Activated CD4-positive, alpha-beta T cell treated with anti-CD3 and anti-CD28 coated beads, Interleukin-2, amount 10 ng/mL, durations not matched to agents 7 days and 5 days (primary cell): ENCODE results near the gene SPAG16. TPM values are rescaled to one million over a fixed set of nuclear protein-coding genes. Genes with fewer than 3 reads are reported as not detected.
"Not testable (repeated sequence)": the region's sequence is repeated elsewhere in the genome, so short reads cannot be mapped to it uniquely, and the experiment has no call there.

Source experiments
- CTCF ChIA-PET: fragments of 350-600 bp; sonication (Branson Sonifier 250); formaldehyde crosslinking; loops from one replicate; lab custom pipeline; 2021; ENCODE audit warnings: antibody characterized with exemption; lab: Charles Lee
- POLR2A ChIA-PET: fragments of 350-600 bp; sonication (Branson Sonifier 250); formaldehyde crosslinking; loops from one replicate; lab custom pipeline; 2021; ENCODE audit warnings: antibody characterized with exemption; lab: Charles Lee
- DNase-seq: peaks from one replicate; pipeline ENCODE4 v3.0.0-alpha.2; 2020
- H3K27ac Mint-ChIP-seq: one replicate; pipeline ENCODE4 v1.8.0; 2021; ENCODE audit warnings: mild to moderate bottlenecking, moderate library complexity, mixed read lengths
- H3K27me3 Mint-ChIP-seq: one replicate; pipeline ENCODE4 v1.8.0; 2021; ENCODE audit warnings: mixed read lengths
- H3K36me3 Mint-ChIP-seq: one replicate; pipeline ENCODE4 v1.8.0; 2021; ENCODE audit warnings: low read depth, mixed read lengths
- H3K4me1 Mint-ChIP-seq: one replicate; pipeline ENCODE4 v1.8.0; 2021; ENCODE audit warnings: mixed read lengths
- H3K4me3 Mint-ChIP-seq: one replicate; pipeline ENCODE4 v1.8.0; 2021; ENCODE audit warnings: mild to moderate bottlenecking, moderate library complexity, mixed read lengths
- H3K9me3 Mint-ChIP-seq: one replicate; pipeline ENCODE4 v1.8.0; 2021; ENCODE audit warnings: mixed read lengths
- total RNA-seq, 2 experiments: library from RNA; stranded (reverse); gene quantifications; one replicate each; pipeline ENCODE4 v1.2.3, GENCODE V29; 2021

Gene SPAG16
- total RNA-seq, 2 experiments from 2014 or later, result 10.6 to 10.7 TPM

DNA sequence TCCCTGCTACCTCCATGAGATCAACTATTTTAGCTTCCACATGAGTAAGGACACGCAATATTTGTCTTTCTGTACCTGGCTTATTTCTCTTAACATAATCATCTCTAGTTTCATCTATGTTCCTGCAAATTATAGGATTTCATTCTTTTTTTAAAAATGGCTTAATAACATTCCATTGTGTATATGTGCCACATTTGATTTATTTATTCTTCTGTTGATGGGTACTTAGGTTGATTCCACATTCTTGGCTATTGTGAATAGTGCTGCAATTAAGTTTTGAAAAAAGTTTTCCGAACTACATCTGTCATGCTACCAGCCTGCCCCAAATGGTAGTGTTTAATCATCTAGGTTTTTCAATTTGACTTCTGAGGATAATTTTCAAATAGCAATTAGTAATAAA, 36.3 kb downstream of the SPAG16 start:
- no peaks in the 10 kb centered on the region for H3K27me3 Mint-ChIP-seq
- no peaks in the 10 kb centered on the region for H3K9me3 Mint-ChIP-seq
- POLR2A ChIA-PET, result no interaction called here
- no peak overlapping the region for H3K4me3 Mint-ChIP-seq
- H3K27ac Mint-ChIP-seq, result no peak overlapping the region
- H3K4me1 Mint-ChIP-seq, result no peaks in the 10 kb centered on the region
- CTCF ChIA-PET, result no interaction called here
- DNase-seq, result no peak
- H3K36me3 Mint-ChIP-seq, result peaks cover 2% of the 10 kb centered on the region

DNA sequence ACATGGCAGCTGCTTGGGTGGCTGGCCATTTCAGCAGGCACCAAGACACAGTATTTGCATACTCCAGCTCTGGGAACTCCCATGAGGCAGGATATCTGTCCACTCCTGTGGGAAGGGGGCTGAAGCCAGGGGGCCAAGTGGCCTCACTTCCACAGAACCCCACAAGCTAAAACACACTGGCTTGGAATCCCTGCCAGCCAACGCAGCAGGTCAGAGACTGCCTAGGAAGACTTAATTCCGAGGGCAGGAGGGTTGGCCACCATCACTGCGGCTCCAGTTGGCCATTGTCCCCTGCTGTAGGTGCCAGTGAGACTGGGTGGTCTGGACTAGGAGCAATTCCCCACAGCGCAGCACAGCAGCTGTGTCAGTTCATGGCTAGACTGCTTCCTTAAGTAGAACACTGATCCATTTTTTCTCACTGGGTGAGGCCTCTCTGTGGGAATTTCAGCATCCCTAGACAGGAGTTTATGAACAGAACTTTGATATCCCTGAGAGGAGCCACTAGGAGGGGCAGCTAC, 52.0 kb downstream of the SPAG16 start:
- Mint-ChIP-seq H3K27me3 (no peaks in the 10 kb centered on the region), H3K36me3 (no peaks in the 10 kb centered on the region), H3K4me3 (no peak overlapping the region), H3K9me3 (peaks cover 9% of the 10 kb centered on the region), H3K4me1 (no peaks in the 10 kb centered on the region), H3K27ac (no peak overlapping the region)
- no peak for DNase-seq
- CTCF ChIA-PET, result interaction anchor here (0.7 kb wide), 1 partner anchor 285 kb away, joined by 3 read pairs; no protein-coding TSS in a partner anchor
- POLR2A ChIA-PET, result interaction anchor here (0.6 kb wide), 1 partner anchor 36 kb away, joined by 4 read pairs; no protein-coding TSS in a partner anchor

DNA sequence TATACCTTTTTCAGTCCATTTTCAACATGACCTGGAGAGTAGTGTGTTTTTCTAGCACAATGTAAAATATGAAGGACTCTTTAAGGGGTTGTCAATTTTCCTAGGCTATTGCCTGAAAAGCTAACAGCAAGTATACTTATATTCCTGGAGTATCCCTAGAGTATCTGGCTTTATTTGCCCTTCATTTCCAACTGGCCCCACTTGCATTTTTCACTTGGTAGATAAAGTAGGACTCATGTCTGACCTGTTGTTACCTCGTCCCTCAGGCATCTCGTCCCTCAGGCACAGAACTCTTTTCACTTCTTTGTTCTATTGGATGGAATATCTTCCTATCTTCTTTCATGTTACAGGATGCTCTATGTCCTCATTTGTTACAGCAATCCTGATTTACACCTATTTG, 69.2 kb downstream of the SPAG16 start:
- Mint-ChIP-seq H3K27ac (no peak overlapping the region), H3K9me3 (peaks cover 6% of the 10 kb centered on the region), H3K4me1 (no peaks in the 10 kb centered on the region), H3K4me3 (no peak overlapping the region), H3K27me3 (no peaks in the 10 kb centered on the region), H3K36me3 (no peaks in the 10 kb centered on the region)
- no peak for DNase-seq
- POLR2A ChIA-PET, result no interaction called here
- CTCF ChIA-PET, result no interaction called here

DNA sequence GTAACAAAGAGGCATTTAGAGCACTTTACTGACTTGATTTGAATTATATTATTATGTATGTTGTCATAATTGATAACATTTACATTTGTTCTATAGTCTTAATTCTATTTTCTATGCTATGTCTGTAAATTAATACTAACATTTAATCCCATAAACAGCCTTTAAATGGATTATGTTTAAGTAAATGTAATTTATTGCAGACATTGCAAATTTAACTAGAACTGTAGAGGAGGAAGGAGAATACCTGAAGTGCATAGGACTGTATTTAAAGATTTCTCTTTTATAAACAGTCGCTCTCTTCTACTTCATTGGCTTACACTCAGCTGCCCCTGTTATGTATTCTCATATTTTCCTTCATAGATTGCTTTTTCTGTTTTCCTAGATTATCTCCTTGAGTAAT, 92.4 kb downstream of the SPAG16 start:
- ChIA-PET CTCF (interaction anchor here (0.6 kb wide), 1 partner anchor 938 kb away, joined by 3 read pairs; no protein-coding TSS in a partner anchor), POLR2A (no interaction called here)
- Mint-ChIP-seq H3K27ac (no peak overlapping the region), H3K36me3 (no peaks in the 10 kb centered on the region), H3K27me3 (no peaks in the 10 kb centered on the region), H3K4me1 (no peaks in the 10 kb centered on the region), H3K4me3 (no peak overlapping the region), H3K9me3 (no peaks in the 10 kb centered on the region)
- no peak for DNase-seq

DNA sequence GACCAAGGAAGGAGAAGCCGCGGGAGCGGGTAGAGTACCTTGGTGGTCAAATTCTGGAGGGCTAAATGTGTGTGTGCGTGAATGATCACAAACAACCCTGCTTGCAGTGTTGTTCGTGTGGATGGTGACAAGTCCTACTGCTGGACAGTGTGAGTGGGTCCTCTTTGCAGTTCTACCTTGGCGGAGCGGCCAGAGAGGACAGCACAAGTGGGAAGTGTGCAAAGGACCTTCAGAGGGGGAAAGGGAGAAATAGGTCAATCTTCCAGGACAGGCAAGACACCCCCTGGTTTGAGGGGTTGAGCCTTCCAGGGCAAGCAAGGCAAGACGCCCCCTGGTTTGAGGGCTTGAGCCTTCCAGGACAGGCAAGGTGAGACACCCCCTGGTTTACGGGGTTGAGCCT, 122.8 kb downstream of the SPAG16 start:
- H3K27me3 Mint-ChIP-seq, CTCF ChIA-PET, DNase-seq, H3K4me3 Mint-ChIP-seq, H3K27ac Mint-ChIP-seq, H3K9me3 Mint-ChIP-seq, H3K4me1 Mint-ChIP-seq, POLR2A ChIA-PET, H3K36me3 Mint-ChIP-seq: not testable (repeated sequence)

DNA sequence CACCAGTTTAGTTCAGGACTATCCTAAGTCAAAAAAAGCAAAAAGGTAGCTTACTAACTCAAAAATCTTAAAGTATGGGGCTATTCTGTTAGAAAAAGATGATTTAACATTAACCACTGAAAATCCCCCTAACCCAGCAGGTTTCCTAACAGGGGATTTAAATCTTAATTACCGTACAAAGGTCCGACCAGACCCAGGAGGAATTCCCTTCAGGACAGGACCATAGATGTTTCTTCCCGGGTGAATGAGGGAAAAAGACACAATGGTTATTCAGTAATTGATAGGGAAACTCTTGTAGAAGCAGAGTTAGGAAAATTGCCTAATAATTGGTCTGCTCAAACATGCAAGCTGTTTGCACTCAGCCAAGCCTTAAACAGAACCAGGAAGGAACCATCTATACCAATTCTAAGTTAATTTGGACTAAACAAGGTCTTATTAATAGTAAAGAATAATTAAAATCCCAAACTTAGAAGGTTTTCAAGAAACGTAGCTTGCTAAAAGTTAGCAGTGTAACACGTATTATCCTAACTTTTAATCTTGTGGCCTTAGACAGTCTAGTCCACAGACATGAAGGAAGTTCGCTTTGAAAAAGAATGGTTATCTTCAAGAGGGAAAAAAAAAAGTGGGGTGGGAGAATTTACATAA, 124.3 kb downstream of the SPAG16 start:
- POLR2A ChIA-PET, DNase-seq, H3K27me3 Mint-ChIP-seq, H3K9me3 Mint-ChIP-seq, H3K4me1 Mint-ChIP-seq, H3K27ac Mint-ChIP-seq, H3K36me3 Mint-ChIP-seq, H3K4me3 Mint-ChIP-seq: not testable (repeated sequence)
- CTCF ChIA-PET, result interaction anchor here (0.7 kb wide), 1 partner anchor 669 kb away, joined by 5 read pairs; no protein-coding TSS in a partner anchor

DNA sequence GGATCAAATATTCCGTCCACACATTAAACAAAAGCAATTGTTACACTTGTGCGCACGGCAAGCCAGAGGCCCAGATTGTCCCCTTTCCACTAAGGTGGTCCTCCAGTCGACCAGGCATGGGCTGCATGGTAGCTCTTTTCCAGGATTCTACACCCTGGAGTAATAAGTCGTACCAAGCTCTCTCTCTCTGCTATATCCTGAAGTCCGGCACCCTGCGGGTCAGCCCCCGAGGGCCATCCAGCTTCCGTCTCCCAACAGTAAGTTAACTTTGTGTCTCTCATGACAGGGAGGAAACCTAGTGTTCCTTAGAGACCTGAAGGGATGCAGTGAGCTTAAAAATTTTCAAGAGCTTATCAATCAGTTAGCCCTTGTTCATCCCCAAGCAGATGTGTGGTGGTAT, 126.4 kb downstream of the SPAG16 start:
- DNase-seq, H3K36me3 Mint-ChIP-seq, POLR2A ChIA-PET, H3K9me3 Mint-ChIP-seq, CTCF ChIA-PET, H3K4me3 Mint-ChIP-seq, H3K27ac Mint-ChIP-seq, H3K4me1 Mint-ChIP-seq, H3K27me3 Mint-ChIP-seq: not testable (repeated sequence)

DNA sequence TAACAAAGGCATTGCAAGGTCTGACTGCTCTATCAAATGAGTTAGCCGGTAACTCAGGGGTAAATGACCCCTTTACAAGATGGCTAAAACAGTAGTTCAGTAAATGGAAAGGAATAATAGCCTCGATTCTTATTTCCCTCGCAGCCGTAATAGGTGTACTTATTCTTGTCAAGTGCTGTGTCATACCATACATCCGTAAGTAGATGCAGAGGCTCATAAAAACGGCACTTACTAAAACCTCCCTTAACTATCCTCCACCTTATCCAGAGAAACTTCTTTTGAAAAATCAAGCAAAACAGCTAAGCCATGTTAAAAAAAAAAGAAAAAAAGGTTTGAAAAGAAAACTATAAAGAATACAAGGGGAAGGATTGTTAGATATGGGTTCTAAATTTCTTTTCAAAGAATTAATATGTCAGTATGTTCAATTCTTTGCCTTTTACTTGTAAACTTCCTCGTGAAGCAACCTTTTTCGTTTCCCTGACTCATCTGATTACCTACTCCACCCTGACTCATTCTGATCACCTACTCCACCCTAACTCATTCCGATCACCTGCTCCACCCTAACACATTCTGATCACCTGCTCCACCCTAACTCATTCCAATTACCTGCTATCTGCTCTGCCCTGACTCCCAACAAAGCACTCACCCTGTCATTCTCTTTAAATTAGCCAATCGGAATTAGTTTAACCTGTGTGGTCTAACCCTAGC, 127.5 kb downstream of the SPAG16 start:
- H3K4me1 Mint-ChIP-seq, result no peaks in the 10 kb centered on the region
- ChIA-PET CTCF (no interaction called here), POLR2A (no interaction called here)
- no peaks in the 10 kb centered on the region for H3K27me3 Mint-ChIP-seq
- H3K36me3 Mint-ChIP-seq, result no peaks in the 10 kb centered on the region
- no peak overlapping the region for H3K27ac Mint-ChIP-seq
- DNase-seq, result no peak
- no peaks in the 10 kb centered on the region for H3K9me3 Mint-ChIP-seq
- H3K4me3 Mint-ChIP-seq, result no peak overlapping the region

DNA sequence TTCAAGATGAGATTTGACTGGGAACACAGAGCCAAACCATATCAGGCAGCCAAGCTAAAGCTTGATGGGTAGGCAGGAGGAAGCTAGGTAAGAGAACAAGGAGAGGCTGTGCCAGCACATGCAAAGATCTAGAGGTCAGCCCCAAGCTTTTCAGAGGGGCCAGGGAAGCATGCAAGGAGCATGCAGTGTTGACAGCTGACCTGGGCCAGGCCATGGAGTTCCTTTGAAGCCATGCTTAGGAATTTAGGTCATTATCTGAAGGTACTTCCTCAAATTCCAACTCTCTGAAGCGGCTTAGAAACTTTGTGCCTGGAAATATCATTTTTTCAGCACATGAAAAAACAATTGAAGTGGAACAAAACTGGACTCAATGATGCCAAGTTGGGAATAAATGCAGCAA, 130.8 kb downstream of the SPAG16 start:
- H3K4me3 Mint-ChIP-seq, result no peak overlapping the region
- no peaks in the 10 kb centered on the region for H3K27me3 Mint-ChIP-seq
- no peak overlapping the region for H3K27ac Mint-ChIP-seq
- POLR2A ChIA-PET, result no interaction called here
- H3K36me3 Mint-ChIP-seq, result no peaks in the 10 kb centered on the region
- no peaks in the 10 kb centered on the region for H3K9me3 Mint-ChIP-seq
- DNase-seq, result no peak
- no peaks in the 10 kb centered on the region for H3K4me1 Mint-ChIP-seq
- CTCF ChIA-PET, result no interaction called here

DNA sequence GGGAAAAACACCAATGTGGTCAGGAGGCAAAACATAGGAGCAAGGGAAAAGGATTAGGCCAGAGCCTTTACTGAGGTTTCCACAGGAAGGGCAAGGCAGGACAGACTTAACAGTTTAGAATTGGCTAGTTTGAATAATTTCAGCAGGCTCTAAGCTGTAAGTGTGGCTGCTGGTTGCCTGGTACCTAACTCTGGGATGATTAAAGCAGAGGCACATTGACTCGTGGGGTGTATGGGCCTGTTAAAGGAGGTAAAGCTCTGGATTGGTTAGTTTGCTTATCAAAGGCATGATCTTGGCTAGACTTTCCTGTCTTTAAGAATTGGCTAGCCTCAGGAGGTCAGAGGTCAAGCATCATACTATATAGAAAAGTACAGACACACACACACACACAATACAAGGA, 132.6 kb downstream of the SPAG16 start:
- Mint-ChIP-seq H3K27ac (no peak overlapping the region), H3K9me3 (no peaks in the 10 kb centered on the region), H3K4me3 (no peak overlapping the region), H3K4me1 (no peaks in the 10 kb centered on the region), H3K36me3 (no peaks in the 10 kb centered on the region), H3K27me3 (no peaks in the 10 kb centered on the region)
- no peak for DNase-seq
- CTCF ChIA-PET, result no interaction called here
- POLR2A ChIA-PET, result no interaction called here

DNA sequence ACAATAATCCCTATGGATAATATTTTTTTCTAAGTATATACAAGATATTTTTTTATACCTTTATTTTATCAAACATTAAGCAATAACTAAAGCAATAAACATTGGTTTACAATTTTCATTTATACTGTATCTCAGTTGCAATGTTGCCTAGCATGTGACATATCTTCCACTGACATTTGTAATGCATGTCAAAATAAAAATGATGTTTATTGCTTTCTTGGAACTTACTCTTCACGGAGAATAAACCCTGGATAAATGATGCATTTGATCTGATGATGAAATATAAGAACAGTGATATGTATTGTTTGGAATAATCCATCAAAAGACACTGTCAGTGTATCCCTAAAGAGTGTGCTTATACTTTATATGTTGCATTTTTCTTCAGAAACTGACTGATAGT, 135.7 kb downstream of the SPAG16 start:
- H3K36me3 Mint-ChIP-seq, result no peaks in the 10 kb centered on the region
- CTCF ChIA-PET, result no interaction called here

DNA sequence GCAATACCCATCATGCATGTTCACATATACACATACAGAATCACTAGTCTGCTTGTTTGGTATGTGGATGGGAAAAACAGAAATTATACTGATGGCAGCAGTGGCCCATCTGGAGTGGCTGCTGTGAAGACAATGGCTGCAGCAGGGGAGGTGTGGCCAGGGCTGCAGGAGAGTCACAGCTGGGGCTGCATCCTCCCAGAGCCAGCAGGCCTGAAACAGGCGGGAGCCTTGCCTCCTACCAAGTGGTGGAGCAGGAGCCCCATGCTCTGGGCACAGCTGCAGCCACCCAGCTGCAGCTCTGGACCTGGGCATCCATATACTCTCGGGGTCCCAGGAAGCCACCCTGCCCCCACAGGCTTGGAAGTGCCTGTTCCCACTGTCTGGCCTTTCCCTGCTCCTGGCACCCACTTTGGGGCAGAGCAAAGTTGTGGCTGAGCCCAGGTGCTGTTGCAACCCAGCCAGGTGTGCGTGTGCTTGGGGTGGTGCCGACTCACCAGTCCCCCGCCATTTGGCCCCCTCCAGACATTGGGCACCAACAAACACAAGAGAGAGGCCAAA, 136.6 kb downstream of the SPAG16 start:
- no peak overlapping the region for H3K4me3 Mint-ChIP-seq
- no peak for DNase-seq
- no peaks in the 10 kb centered on the region for H3K4me1 Mint-ChIP-seq
- H3K27ac Mint-ChIP-seq, result no peak overlapping the region
- H3K27me3 Mint-ChIP-seq, result no peaks in the 10 kb centered on the region
- no peaks in the 10 kb centered on the region for H3K36me3 Mint-ChIP-seq
- H3K9me3 Mint-ChIP-seq, result no peaks in the 10 kb centered on the region
- ChIA-PET CTCF (no interaction called here), POLR2A (no interaction called here)

More for the DNA sequence above, 135.7 kb downstream of the SPAG16 start:
- H3K9me3 Mint-ChIP-seq, result no peaks in the 10 kb centered on the region
- DNase-seq, result no peak
- no peaks in the 10 kb centered on the region for H3K4me1 Mint-ChIP-seq
- no peaks in the 10 kb centered on the region for H3K27me3 Mint-ChIP-seq
- H3K4me3 Mint-ChIP-seq, result no peak overlapping the region
- H3K27ac Mint-ChIP-seq, result no peak overlapping the region
- POLR2A ChIA-PET, result no interaction called here

DNA sequence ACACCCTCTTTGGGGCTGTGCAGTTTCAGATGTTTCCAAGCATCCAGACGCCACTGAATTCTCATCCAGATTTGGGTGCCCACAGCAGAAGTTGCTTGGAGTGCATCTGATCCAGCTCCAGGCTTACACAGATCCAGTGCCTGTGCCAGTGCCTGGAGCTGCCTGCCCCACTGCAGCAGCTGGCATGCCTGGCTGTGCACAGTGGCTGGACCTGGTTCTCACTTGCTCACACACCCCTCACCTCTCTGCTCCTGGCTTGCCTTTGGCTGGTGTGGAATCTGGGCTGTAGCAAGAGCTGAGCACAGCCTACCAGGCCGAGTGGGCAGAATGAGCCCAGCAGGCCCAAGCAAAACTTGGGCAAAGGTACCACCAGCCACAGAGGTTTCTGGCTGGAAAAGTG, 137.9 kb downstream of the SPAG16 start:
- POLR2A ChIA-PET, result no interaction called here

More for the DNA sequence above, 137.9 kb downstream of the SPAG16 start:
- Mint-ChIP-seq H3K4me3 (no peak overlapping the region), H3K36me3 (no peaks in the 10 kb centered on the region), H3K9me3 (no peaks in the 10 kb centered on the region), H3K27me3 (no peaks in the 10 kb centered on the region), H3K27ac (no peak overlapping the region), H3K4me1 (no peaks in the 10 kb centered on the region)
- no peak for DNase-seq
- CTCF ChIA-PET, result no interaction called here
